ENCODE data around the gene TLR3.

- TF ChIP-seq CTCF (IDR thresholded peaks at IDR 0.05 in 8 of 11, conservative IDR thresholded peaks at IDR 0.05 in 3 of 11) (no peak), POLR2AphosphoS5 (IDR thresholded peaks at IDR 0.05) (peak in 2 of 3 donors; percentile 45 to 48)
These were observed 35.3 kb downstream of the TLR3 start, which contains the start of gene FAM149A for GRCh38 chr4:186104114-186104889.
